ENCODE data around the gene VPS18.

- TF ChIP-seq CTCF (IDR thresholded peaks at IDR 0.05; ENCODE audit: poor library complexity, severe bottlenecking) (no peak), REST (IDR thresholded peaks at IDR 0.05; ENCODE audit: borderline replicate concordance) (no peak), MXI1 (conservative IDR thresholded peaks at IDR 0.05; ENCODE audit: poor library complexity, severe bottlenecking) (no peak), POLR2AphosphoS5 (IDR thresholded peaks at IDR 0.05) (no peak), RAD21 (conservative IDR thresholded peaks at IDR 0.05) (no peak), SMC3 (conservative IDR thresholded peaks at IDR 0.05; ENCODE audit: poor library complexity) (no peak), EZH2 (IDR thresholded peaks at IDR 0.05; ENCODE audit: borderline replicate concordance, insufficient read depth, low read length, poor library complexity, severe bottlenecking) (no peak), EP300 (conservative IDR thresholded peaks at IDR 0.05; ENCODE audit: poor library complexity, severe bottlenecking) (no peak)
Measured at GRCh38 chr15:40952301-40952900, 58.2 kb downstream of the VPS18 start.

Data from neural cell (in vitro differentiated cells).